Measurements from ENCODE around the gene MYBPHL. TPM values are rescaled to one million over a fixed set of nuclear protein-coding genes. Genes with fewer than 3 reads are reported as not detected.

The MYBPHL gene
- total and polyA plus RNA-seq, 2 experiments from 2014 or later, result not detected

- TF ChIP-seq, protein P1, sequence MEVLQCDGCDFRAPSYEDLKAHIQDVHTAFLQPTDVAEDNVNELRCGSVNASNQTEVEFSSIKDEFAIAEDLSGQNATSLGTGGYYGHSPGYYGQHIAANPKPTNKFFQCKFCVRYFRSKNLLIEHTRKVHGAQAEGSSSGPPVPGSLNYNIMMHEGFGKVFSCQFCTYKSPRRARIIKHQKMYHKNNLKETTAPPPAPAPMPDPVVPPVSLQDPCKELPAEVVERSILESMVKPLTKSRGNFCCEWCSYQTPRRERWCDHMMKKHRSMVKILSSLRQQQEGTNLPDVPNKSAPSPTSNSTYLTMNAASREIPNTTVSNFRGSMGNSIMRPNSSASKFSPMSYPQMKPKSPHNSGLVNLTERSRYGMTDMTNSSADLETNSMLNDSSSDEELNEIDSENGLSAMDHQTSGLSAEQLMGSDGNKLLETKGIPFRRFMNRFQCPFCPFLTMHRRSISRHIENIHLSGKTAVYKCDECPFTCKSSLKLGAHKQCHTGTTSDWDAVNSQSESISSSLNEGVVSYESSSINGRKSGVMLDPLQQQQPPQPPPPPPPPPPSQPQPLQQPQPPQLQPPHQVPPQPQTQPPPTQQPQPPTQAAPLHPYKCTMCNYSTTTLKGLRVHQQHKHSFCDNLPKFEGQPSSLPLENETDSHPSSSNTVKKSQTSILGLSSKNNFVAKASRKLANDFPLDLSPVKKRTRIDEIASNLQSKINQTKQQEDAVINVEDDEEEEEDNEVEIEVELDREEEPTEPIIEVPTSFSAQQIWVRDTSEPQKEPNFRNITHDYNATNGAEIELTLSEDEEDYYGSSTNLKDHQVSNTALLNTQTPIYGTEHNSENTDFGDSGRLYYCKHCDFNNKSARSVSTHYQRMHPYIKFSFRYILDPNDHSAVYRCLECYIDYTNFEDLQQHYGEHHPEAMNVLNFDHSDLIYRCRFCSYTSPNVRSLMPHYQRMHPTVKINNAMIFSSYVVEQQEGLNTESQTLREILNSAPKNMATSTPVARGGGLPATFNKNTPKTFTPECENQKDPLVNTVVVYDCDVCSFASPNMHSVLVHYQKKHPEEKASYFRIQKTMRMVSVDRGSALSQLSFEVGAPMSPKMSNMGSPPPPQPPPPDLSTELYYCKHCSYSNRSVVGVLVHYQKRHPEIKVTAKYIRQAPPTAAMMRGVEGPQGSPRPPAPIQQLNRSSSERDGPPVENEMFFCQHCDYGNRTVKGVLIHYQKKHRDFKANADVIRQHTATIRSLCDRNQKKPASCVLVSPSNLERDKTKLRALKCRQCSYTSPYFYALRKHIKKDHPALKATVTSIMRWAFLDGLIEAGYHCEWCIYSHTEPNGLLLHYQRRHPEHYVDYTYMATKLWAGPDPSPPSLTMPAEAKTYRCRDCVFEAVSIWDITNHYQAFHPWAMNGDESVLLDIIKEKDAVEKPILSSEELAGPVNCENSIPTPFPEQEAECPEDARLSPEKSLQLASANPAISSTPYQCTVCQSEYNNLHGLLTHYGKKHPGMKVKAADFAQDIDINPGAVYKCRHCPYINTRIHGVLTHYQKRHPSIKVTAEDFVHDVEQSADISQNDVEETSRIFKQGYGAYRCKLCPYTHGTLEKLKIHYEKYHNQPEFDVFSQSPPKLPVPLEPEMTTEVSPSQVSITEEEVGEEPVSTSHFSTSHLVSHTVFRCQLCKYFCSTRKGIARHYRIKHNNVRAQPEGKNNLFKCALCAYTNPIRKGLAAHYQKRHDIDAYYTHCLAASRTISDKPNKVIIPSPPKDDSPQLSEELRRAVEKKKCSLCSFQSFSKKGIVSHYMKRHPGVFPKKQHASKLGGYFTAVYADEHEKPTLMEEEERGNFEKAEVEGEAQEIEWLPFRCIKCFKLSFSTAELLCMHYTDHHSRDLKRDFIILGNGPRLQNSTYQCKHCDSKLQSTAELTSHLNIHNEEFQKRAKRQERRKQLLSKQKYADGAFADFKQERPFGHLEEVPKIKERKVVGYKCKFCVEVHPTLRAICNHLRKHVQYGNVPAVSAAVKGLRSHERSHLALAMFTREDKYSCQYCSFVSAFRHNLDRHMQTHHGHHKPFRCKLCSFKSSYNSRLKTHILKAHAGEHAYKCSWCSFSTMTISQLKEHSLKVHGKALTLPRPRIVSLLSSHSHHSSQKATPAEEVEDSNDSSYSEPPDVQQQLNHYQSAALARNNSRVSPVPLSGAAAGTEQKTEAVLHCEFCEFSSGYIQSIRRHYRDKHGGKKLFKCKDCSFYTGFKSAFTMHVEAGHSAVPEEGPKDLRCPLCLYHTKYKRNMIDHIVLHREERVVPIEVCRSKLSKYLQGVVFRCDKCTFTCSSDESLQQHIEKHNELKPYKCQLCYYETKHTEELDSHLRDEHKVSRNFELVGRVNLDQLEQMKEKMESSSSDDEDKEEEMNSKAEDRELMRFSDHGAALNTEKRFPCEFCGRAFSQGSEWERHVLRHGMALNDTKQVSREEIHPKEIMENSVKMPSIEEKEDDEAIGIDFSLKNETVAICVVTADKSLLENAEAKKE (CRISPR knock-in tag; IDR thresholded peaks at IDR 0.05), result no peak
- TF ChIP-seq CTCF (conservative IDR thresholded peaks at IDR 0.05; ENCODE audit: low read depth in 2 of 2), result peak in 1 of 2 experiments; percentile 18; a peak in 1 of 4 replicates
- peak; percentile 98 for TF ChIP-seq POLR2AphosphoS5 (IDR thresholded peaks at IDR 0.05; ENCODE audit: low read depth)
- no peak for TF ChIP-seq EZH2phosphoT487 (IDR thresholded peaks at IDR 0.05; ENCODE audit: unreplicated experiment)
Measured at GRCh38 chr1:109282952-109283747, 23.7 kb downstream of the MYBPHL start, which contains the start of gene PSRC1 (continued).

- TF ChIP-seq ETS1 (IDR thresholded peaks at IDR 0.05) (no peak), CTCF (conservative IDR thresholded peaks at IDR 0.05; ENCODE audit: low read depth in 2 of 2) (peak in 1 of 2 experiments; percentile 16; a peak in 1 of 4 replicates)
- Histone ChIP-seq H3K79me2 (replicated peaks; ENCODE audit: insufficient read depth) (peaks cover 26% of the 10 kb centered on the region), H4K20me1 (replicated peaks; ENCODE audit: insufficient read depth) (peaks cover 15% of the 10 kb centered on the region), H3K9me2 (ENCODE audit: insufficient read depth) (no peaks in the 10 kb centered on the region), H3K4me1 (ENCODE audit: insufficient read depth) (peaks cover 29% of the 10 kb centered on the region), H3K4me2 (peak overlapping the region; percentile 99), H3F3A (replicated peaks; ENCODE audit: low read depth) (peaks cover 21% of the 10 kb centered on the region), H3K4me3 (peak overlapping the region; percentile 98), H3K36me3 (ENCODE audit: insufficient read depth) (peaks cover 12% of the 10 kb centered on the region; the same call in 1 of the 2 replicates), H2AFZ (peak overlapping the region; percentile 95), H3K27ac (ENCODE audit: low read depth) (peak overlapping the region; percentile 99), H3K27me3 (ENCODE audit: insufficient read depth) (no peaks in the 10 kb centered on the region)
- Mint-ChIP-seq H3K27me3 (ENCODE audit: insufficient read depth, low read depth, poor library complexity) (peaks cover 16% of the 10 kb centered on the region), H3K4me1 (peaks cover 32% of the 10 kb centered on the region), H3K4me3 (peak overlapping the region; percentile 99), H3K36me3 (ENCODE audit: low read depth) (peaks cover 33% of the 10 kb centered on the region), H3K9me3 (no peaks in the 10 kb centered on the region), H3K27ac (peak overlapping the region; percentile 96)
- ATAC-seq (peak; percentile 76), DNase-seq (ENCODE audit: low spot score) (peak; percentile 66)
Measured at GRCh38 chr1:109282497-109282951, 24.3 kb downstream of the MYBPHL start.

Measured in GM23338 (cell line).